ENCODE results near the gene HPSE2. TPM values are rescaled to one million over a fixed set of nuclear protein-coding genes. Genes with fewer than 3 reads are reported as not detected.

Gene HPSE2
- total RNA-seq, 2 experiments from 2014 or later: not detected

DNA sequence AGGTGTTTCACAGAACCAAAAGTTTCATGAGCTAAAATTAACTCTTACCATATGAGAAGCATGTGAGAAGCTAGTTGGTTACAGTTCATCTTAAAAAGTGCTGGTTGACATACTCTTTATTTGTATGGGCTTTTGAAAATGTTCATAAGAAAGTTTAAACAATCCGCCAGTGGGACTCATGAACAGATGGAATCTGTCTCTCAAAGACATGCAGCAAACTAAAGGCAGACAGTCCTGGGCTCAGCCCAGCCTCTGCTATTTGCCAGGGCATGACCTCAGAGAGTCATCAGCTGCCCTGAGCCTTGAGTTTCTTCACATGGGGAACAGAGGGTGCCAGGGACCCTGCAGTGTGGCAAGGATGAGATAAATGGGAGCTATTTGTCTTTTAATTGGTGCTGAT is 823.9 kb downstream of the HPSE2 start:
- Mint-ChIP-seq H3K4me1 (ENCODE audit: low read depth) (peaks cover 20% of the 10 kb centered on the region), H3K36me3 (ENCODE audit: low read depth) (no peaks in the 10 kb centered on the region), H3K27me3 (no peaks in the 10 kb centered on the region), H3K27ac (no peak overlapping the region), H3K4me3 (no peak overlapping the region), H3K9me3 (no peaks in the 10 kb centered on the region)
- ATAC-seq: no peak
- ChIA-PET CTCF (interaction anchor here (1.4 to 3.8 kb wide), 2 partner anchors 8 to 14 kb away, joined by 3 to 20 read pairs; no protein-coding TSS in a partner anchor), POLR2A (no interaction called here)
- intact Hi-C loops (cut with micrococcal nuclease): no loop called here
- no peak for DNase-seq
- TF ChIP-seq, protein P1, sequence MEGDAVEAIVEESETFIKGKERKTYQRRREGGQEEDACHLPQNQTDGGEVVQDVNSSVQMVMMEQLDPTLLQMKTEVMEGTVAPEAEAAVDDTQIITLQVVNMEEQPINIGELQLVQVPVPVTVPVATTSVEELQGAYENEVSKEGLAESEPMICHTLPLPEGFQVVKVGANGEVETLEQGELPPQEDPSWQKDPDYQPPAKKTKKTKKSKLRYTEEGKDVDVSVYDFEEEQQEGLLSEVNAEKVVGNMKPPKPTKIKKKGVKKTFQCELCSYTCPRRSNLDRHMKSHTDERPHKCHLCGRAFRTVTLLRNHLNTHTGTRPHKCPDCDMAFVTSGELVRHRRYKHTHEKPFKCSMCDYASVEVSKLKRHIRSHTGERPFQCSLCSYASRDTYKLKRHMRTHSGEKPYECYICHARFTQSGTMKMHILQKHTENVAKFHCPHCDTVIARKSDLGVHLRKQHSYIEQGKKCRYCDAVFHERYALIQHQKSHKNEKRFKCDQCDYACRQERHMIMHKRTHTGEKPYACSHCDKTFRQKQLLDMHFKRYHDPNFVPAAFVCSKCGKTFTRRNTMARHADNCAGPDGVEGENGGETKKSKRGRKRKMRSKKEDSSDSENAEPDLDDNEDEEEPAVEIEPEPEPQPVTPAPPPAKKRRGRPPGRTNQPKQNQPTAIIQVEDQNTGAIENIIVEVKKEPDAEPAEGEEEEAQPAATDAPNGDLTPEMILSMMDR (IDR thresholded peaks at IDR 0.05): no peak

DNA sequence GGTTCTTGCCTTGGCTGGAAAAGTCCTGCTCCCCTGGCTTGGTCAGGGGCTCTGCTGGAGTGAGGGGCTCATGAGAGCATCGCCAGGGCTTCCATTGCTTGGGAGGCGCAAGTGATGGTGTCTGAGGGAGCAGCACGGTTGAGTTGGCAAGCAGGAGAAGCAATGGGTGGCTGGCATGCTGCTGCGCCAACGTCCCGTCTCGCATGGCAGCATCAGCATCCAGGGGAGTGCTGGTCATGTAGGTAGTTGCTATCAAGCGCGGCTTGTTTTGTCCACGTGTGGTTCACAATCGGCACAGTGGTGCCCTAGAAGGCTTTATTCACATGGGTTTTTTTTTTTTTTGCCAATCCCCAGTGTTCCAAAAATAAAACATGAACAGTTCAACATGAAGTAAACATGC is 824.5 kb downstream of the HPSE2 start:
- H3K27ac Mint-ChIP-seq: no peak overlapping the region
- ChIA-PET CTCF (interaction anchor here (3.8 kb wide), 1 partner anchor 14 kb away, joined by 20 read pairs; no protein-coding TSS in a partner anchor), POLR2A (no interaction called here)
- H3K4me3 Mint-ChIP-seq: no peak overlapping the region
- no peaks in the 10 kb centered on the region for H3K27me3 Mint-ChIP-seq
- ATAC-seq: no peak
- no peak for DNase-seq
- no peaks in the 10 kb centered on the region for H3K9me3 Mint-ChIP-seq
- TF ChIP-seq, protein P1 (IDR thresholded peaks at IDR 0.05): no peak
- H3K4me1 Mint-ChIP-seq (ENCODE audit: low read depth): peaks cover 20% of the 10 kb centered on the region
- intact Hi-C loops (cut with micrococcal nuclease): no loop called here
- H3K36me3 Mint-ChIP-seq (ENCODE audit: low read depth): no peaks in the 10 kb centered on the region

DNA sequence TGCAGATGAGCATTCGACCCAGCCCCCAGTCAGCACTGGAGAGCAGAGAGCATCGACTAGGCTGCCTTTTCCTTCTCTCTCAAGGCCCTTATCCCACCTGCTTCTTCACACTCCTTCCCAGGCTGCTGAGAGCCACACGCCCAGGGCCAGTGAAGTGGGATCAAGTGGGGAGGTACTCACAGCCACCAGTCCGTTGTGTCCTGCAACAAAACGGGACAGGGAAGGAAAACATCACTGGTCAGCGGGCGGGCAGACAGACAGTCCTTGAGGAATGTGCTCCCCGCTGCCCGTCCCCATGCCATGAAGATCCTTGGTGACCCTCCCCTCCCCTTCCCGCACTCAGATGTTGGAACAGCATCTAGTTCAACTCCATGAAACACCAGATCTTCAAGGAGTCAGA is 824.9 kb downstream of the HPSE2 start:
- peaks cover 20% of the 10 kb centered on the region for H3K4me1 Mint-ChIP-seq (ENCODE audit: low read depth)
- intact Hi-C loops (cut with micrococcal nuclease): no loop called here
- no peaks in the 10 kb centered on the region for H3K9me3 Mint-ChIP-seq
- H3K27me3 Mint-ChIP-seq: no peaks in the 10 kb centered on the region
- TF ChIP-seq, protein P1 (IDR thresholded peaks at IDR 0.05): no peak
- no peak for DNase-seq
- H3K27ac Mint-ChIP-seq: no peak overlapping the region
- ChIA-PET CTCF (interaction anchor here (3.8 kb wide), 1 partner anchor 15 kb away, joined by 20 read pairs; no protein-coding TSS in a partner anchor), POLR2A (no interaction called here)
- no peak for ATAC-seq
- no peaks in the 10 kb centered on the region for H3K36me3 Mint-ChIP-seq (ENCODE audit: low read depth)
- no peak overlapping the region for H3K4me3 Mint-ChIP-seq

DNA sequence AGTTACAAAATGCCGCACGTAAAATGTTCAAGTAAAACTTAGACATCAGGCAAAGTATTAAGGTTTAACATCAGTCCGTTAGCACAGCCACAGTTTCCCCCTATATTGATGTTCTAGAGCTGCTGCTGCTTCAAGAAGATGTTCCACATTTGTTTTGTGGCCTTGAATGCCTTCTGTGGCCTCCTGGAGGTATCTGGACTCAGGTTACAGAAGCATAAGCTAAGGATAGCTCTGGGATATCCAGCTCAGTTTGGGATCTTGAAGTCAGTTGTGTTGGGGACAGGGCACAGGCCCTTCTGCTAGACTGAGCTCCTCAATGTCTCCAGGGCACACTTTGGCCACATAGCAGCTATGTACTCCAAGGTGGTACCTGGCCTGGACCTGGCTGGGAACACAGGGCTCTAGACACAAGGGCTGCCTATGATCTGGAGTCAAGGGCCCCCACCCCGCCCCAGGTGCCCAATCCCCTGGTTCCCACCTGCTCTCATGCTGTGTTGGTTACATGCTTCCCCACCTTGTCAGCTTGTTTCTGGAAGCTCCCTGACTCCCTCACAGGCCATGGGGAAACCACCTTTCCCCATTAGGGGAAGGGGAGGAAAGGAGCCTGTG is 825.4 kb downstream of the HPSE2 start:
- H3K27ac Mint-ChIP-seq: no peak overlapping the region
- H3K4me3 Mint-ChIP-seq: no peak overlapping the region
- H3K9me3 Mint-ChIP-seq: no peaks in the 10 kb centered on the region
- no peaks in the 10 kb centered on the region for H3K27me3 Mint-ChIP-seq
- DNase-seq: no peak
- POLR2A ChIA-PET: no interaction called here
- intact Hi-C loops (cut with micrococcal nuclease): no loop called here
- no peaks in the 10 kb centered on the region for H3K36me3 Mint-ChIP-seq (ENCODE audit: low read depth)
- H3K4me1 Mint-ChIP-seq (ENCODE audit: low read depth): peaks cover 17% of the 10 kb centered on the region
- TF ChIP-seq, protein P1 (IDR thresholded peaks at IDR 0.05): no peak
- CTCF ChIA-PET: interaction anchor here (3.8 kb wide), 1 partner anchor 15 kb away, joined by 20 read pairs; no protein-coding TSS in a partner anchor
- ATAC-seq: no peak

DNA sequence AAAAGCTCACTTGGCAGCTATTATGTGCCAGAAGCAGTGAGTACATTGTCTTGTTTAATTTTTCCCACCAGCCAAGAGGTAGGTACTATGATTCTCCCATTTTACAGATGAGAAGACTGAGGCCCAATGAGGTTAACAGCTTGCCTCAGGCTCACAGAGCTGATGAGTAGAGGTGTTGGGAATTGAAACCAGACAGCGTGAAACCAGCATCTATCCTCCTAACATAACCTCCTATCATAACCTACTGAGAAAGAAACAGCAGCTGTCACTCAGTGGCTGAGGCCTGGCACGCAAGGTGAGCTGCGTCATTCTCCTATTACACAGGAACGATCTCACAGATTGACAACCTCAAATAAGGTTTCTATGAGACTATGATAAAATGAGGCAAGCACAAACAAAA is 826.9 kb downstream of the HPSE2 start:
- Mint-ChIP-seq H3K4me3 (no peak overlapping the region), H3K9me3 (no peaks in the 10 kb centered on the region), H3K27me3 (no peaks in the 10 kb centered on the region), H3K36me3 (ENCODE audit: low read depth) (peaks cover 2% of the 10 kb centered on the region), H3K4me1 (ENCODE audit: low read depth) (peaks cover 16% of the 10 kb centered on the region), H3K27ac (no peak overlapping the region)
- ATAC-seq (peak; percentile 26), DNase-seq (no peak)
- ChIA-PET POLR2A (interaction anchor here (0.6 kb wide), 1 partner anchor 63 kb away, joined by 3 read pairs; no protein-coding TSS in a partner anchor), CTCF (interaction anchor here (3.8 kb wide), 1 partner anchor 17 kb away, joined by 20 read pairs; no protein-coding TSS in a partner anchor)
- TF ChIP-seq, protein P1 (IDR thresholded peaks at IDR 0.05): no peak
- intact Hi-C loops (cut with micrococcal nuclease): no loop called here
